Measurements from ENCODE around the gene KLF15.

Gene KLF15

DNA sequence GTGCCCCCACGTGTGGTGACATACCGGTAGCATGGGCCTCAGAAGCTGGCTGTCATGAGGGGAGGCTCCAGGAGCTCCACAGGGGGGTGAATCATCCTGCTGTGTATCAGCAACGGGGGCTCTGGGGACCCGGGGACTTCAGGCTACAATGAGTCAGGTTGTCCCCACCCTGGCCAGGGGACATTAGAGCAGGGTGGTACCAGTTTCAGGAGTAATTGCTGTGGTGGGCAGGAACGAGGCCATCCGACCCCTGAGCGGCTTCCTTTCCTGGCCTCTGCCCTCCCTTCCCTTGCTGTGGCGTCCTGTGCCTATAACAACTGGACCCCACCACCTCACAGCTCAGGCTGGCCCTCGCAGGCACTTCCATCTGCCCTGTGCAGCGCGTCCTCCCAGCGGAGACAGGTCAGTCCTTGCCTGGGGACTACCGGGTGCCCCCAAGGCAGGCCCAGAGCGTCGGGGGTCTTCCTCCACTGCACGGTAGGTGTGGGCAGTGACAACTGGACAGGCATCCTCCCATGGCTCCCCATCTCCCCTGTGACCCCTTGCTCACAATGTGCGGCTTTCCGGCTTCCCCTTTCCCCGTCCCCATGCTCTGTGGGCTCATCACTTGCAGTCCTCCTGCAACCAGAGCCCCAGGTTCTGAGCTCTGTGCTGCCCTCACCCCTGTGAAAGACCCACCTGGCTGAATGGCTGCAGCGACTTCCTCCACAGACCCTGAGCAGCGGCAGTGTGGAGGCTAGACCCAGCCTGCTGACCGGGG lies 57.0 kb downstream of the KLF15 start:
- Histone ChIP-seq H3K36me3 (ENCODE audit: control insufficient read depth, insufficient read depth, low read length) (no peaks in the 10 kb centered on the region), H3K27me3 (replicated peaks; ENCODE audit: control insufficient read depth, insufficient read depth, low read length) (no peaks in the 10 kb centered on the region)
- no peak for DNase-seq (ENCODE audit: extremely low read depth, insufficient read length)

DNA sequence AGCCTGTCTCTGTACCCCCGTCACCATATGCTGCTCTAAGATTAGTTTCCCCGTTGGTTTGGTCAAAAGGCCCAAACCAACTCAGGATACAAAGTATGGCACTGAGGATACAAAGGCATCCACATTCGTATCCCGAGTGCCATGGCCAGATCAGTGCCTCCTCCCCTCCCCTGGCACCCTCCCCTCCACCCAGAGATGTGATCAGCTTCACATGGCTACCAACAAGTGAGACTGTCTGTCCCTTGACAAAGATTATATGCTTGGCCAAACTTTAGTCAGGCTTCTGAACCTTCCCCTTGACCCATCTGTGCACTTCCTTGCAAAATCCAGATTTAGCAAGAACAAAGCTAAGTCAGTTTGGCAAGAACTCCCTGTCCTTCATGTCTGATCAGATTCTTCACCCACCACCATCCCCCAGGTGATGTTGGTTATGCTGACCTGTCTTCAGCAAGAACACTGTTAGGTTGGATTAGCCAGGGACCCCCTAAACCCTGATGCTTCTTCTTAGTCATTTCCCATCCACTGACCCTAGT lies 61.7 kb downstream of the KLF15 start:
- DNase-seq (ENCODE audit: extremely low read depth, insufficient read length), result no peak
- no peak overlapping the region for H3K4me3 ChIP-seq (replicated peaks; ENCODE audit: low read depth, low read length)
- H3K36me3 ChIP-seq (ENCODE audit: control insufficient read depth, insufficient read depth, low read length), result no peaks in the 10 kb centered on the region
- H3K27me3 ChIP-seq (replicated peaks; ENCODE audit: control insufficient read depth, insufficient read depth, low read length), result peaks cover 1% of the 10 kb centered on the region; the same call in 1 of the 2 replicates
- TF ChIP-seq, protein P1, sequence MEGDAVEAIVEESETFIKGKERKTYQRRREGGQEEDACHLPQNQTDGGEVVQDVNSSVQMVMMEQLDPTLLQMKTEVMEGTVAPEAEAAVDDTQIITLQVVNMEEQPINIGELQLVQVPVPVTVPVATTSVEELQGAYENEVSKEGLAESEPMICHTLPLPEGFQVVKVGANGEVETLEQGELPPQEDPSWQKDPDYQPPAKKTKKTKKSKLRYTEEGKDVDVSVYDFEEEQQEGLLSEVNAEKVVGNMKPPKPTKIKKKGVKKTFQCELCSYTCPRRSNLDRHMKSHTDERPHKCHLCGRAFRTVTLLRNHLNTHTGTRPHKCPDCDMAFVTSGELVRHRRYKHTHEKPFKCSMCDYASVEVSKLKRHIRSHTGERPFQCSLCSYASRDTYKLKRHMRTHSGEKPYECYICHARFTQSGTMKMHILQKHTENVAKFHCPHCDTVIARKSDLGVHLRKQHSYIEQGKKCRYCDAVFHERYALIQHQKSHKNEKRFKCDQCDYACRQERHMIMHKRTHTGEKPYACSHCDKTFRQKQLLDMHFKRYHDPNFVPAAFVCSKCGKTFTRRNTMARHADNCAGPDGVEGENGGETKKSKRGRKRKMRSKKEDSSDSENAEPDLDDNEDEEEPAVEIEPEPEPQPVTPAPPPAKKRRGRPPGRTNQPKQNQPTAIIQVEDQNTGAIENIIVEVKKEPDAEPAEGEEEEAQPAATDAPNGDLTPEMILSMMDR (IDR thresholded peaks at IDR 0.05; ENCODE audit: insufficient read depth, low read length, poor library complexity, severe bottlenecking), result no peak

More for the DNA sequence above, 57.0 kb downstream of the KLF15 start:
- no peak overlapping the region for H3K4me3 ChIP-seq (replicated peaks; ENCODE audit: low read depth, low read length)
- TF ChIP-seq, protein P1 (IDR thresholded peaks at IDR 0.05; ENCODE audit: insufficient read depth, low read length, poor library complexity, severe bottlenecking), result no peak

DNA sequence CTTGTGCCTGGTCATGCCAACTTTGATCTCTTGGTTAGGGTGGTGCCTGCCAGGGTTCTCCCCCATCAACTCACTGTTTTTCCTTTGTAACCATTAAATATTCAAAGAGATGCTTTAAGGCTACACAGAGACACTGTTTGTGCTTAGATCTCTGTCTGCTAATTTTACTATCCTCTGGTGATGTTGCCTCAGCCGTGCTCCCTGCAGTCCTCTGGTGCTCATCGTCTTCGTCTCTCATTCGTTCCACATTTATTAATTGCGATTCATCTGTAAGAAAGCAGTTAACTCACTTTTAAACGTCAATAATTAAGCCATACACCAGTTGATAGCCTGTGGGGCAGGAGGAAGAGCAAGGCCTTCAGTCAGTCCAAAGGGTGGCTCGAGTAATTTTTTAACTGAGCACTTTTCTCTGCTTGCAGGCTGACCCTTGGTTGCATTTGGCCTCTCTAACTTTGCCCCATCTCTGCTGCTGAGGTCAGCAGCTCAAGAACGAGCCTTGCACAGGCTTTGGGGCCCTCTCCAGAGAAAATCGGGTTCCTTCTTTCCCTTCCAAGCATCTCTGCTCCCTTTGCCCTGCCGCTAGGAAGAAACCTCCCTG lies 62.9 kb downstream of the KLF15 start:
- H3K27me3 ChIP-seq (replicated peaks; ENCODE audit: control insufficient read depth, insufficient read depth, low read length), result peaks cover 1% of the 10 kb centered on the region; the same call in 1 of the 2 replicates

DNA sequence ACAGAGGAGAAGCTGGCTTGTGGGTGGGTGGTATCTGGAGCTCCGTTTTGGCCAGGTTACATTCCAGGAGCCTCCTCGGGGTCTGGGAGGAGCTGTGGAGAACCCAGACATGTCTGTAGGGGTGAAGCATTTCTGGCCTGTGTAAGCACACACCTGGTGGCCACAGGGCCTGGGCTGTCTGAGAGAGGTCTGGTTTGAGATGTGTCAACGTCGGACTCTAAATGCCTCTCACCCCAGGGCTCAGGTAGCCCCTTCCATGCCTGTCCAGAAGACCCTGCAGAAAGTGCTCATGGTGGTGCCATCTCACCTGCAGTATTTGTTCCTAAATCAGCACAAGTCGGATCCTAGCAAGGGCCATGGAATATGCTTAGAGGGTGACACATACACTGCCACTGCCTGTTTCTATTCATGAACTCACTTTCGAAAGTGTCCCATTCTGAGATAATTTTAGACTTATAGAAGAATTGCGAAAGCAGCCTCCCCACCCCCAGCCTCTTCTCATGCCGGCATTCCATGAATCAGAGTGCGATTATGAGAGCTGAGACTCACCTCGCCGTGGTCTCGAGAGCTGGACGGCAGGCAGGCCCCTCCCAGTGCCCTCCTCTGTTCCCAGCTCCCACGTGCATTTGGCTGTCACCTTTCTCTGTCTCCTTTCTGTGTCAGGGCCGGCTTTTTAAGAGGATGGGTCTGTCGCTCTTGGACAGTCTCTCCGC lies 63.7 kb downstream of the KLF15 start:
- Histone ChIP-seq H3K27me3 (replicated peaks; ENCODE audit: control insufficient read depth, insufficient read depth, low read length) (peaks cover 1% of the 10 kb centered on the region; the same call in 1 of the 2 replicates), H3K4me3 (replicated peaks; ENCODE audit: low read depth, low read length) (no peak overlapping the region), H3K36me3 (ENCODE audit: control insufficient read depth, insufficient read depth, low read length) (no peaks in the 10 kb centered on the region)
- TF ChIP-seq, protein P1 (IDR thresholded peaks at IDR 0.05; ENCODE audit: insufficient read depth, low read length, poor library complexity, severe bottlenecking), result no peak
- no peak for DNase-seq (ENCODE audit: extremely low read depth, insufficient read length)

More for the DNA sequence above, 62.9 kb downstream of the KLF15 start:
- no peak for DNase-seq (ENCODE audit: extremely low read depth, insufficient read length)
- TF ChIP-seq, protein P1 (IDR thresholded peaks at IDR 0.05; ENCODE audit: insufficient read depth, low read length, poor library complexity, severe bottlenecking), result no peak
- H3K4me3 ChIP-seq (replicated peaks; ENCODE audit: low read depth, low read length), result no peak overlapping the region
- no peaks in the 10 kb centered on the region for H3K36me3 ChIP-seq (ENCODE audit: control insufficient read depth, insufficient read depth, low read length)
